Bronchial epithelial cell (primary cell): ENCODE results near the gene NPY5R. TPM values are rescaled to one million over a fixed set of nuclear protein-coding genes. Genes with fewer than 3 reads are reported as not detected.

Experiments used
- DNase-seq: peaks from one replicate; pipeline ENCODE4 v3.0.0-alpha.2; 2010; ENCODE audit warnings: low read depth
- FAIRE-seq: peaks from 2 replicates; lab custom pipeline; 2011; peaks lifted over from hg19 to GRCh38; lab: Jason Lieb, UNC
- H3K27me3 ChIP-seq: 2 replicates; pipeline ENCODE4 v1.5.1; 2011; ENCODE audit warnings: low read length; ENCODE audit not compliant: control insufficient read depth, insufficient read depth
- H3K36me3 ChIP-seq: 2 replicates; pipeline ENCODE4 v1.5.1; 2011; ENCODE audit warnings: low read length; ENCODE audit not compliant: control insufficient read depth, insufficient read depth
- H3K4me3 ChIP-seq: 2 replicates; pipeline ENCODE4 v1.5.1; 2011; ENCODE audit warnings: mild to moderate bottlenecking, low read depth, low read length, control low read depth
- CTCF ChIP-seq: IDR thresholded peaks from 2 replicates; pipeline ENCODE4 v1.5.1; 2011; ENCODE audit warnings: mild to moderate bottlenecking, moderate library complexity, low read length, control low read depth, inconsistent platforms; ENCODE audit not compliant: insufficient read depth, severe bottlenecking
- total RNA-seq: library from RNA; depleted of rRNA; stranded (reverse); fragments of >200 nt; gene quantifications from 2 replicates; pipeline ENCODE4 v1.2.1, GENCODE V29; 2014

NPY5R gene
- total RNA-seq, 1 donor from 2014 or later = not detected

- no peaks in the 10 kb centered on the region for H3K36me3 ChIP-seq
- TF ChIP-seq CTCF = no peak
- no peak overlapping the region for H3K4me3 ChIP-seq
- DNase-seq (no peak), FAIRE-seq (no peak)
- no peaks in the 10 kb centered on the region for H3K27me3 ChIP-seq
Measured at GRCh38 chr4:163400911-163401310, 57.2 kb downstream of the NPY5R start.

Other genes starting within 250 kb of the NPY5R start
- 6.1 and 6.5 TPM in 2 replicates for gene NAF1, start 177.0 kb upstream of the NPY5R start, total RNA-seq
- 0.26 TPM in 1 of 2 replicates, not detected in the other for gene NPY1R, start 11.3 kb upstream of the NPY5R start, total RNA-seq
- under 0.01 TPM in 1 of 2 replicates, not detected in the other for gene TKTL2, start 129.9 kb downstream of the NPY5R start, total RNA-seq
- gene TMA16, start 150.8 kb downstream of the NPY5R start, total RNA-seq = 23.6 and 43.4 TPM in 2 replicates